Mucosa of rectum (tissue), 2 donors: ENCODE data around the gene OR2A2.

Experiments used
- H3K27ac ChIP-seq, 2 donors: one replicate each; pipeline ENCODE4 v1.7.0; 2013; ENCODE audit warnings: inconsistent platforms in 2 of 2, low read depth in 2 of 2, low read length in 2 of 2
- H3K27me3 ChIP-seq, 2 donors: one replicate each; pipeline ENCODE4 v1.7.0; 2013; ENCODE audit warnings: low read length in 2 of 2; ENCODE audit not compliant: control insufficient read depth in 2 of 2, insufficient read depth in 2 of 2
- H3K36me3 ChIP-seq, 2 donors: one replicate each; pipeline ENCODE4 v1.7.0; 2013; ENCODE audit warnings: low read length in 2 of 2; ENCODE audit not compliant: control insufficient read depth in 2 of 2, insufficient read depth in 2 of 2
- H3K4me1 ChIP-seq, 2 donors: one replicate each; pipeline ENCODE4 v1.7.0; 2013; ENCODE audit warnings: low read length in 2 of 2, mild to moderate bottlenecking in 1 of 2; ENCODE audit not compliant: control insufficient read depth in 2 of 2, insufficient read depth in 2 of 2
- H3K4me3 ChIP-seq, 2 donors: one replicate each; pipeline ENCODE4 v1.7.0; 2013; ENCODE audit warnings: low read length in 2 of 2
- H3K9ac ChIP-seq, 2 donors: one replicate each; pipeline ENCODE4 v1.7.0; 2013; ENCODE audit warnings: low read length in 2 of 2, low read depth in 1 of 2, mild to moderate bottlenecking in 1 of 2
- H3K9me3 ChIP-seq, 2 donors: one replicate each; pipeline ENCODE4 v1.7.0; 2013; ENCODE audit warnings: low read length in 2 of 2; ENCODE audit not compliant: control insufficient read depth in 2 of 2
- donor health status: healthy.
- donor health status: Normal muscosa, but diverticular disease.

Gene OR2A2

GRCh38 chr7:144134116-144134515 lies 24.7 kb downstream of the OR2A2 start:
- Histone ChIP-seq H3K27ac (no peak overlapping the region), H3K27me3 (no peaks in the 10 kb centered on the region), H3K9me3 (no peaks in the 10 kb centered on the region), H3K4me1 (no peaks in the 10 kb centered on the region), H3K9ac (no peak overlapping the region), H3K4me3 (no peak overlapping the region), H3K36me3 (no peaks in the 10 kb centered on the region)

- Histone ChIP-seq H3K36me3 (no peaks in the 10 kb centered on the region), H3K27me3 (no peaks in the 10 kb centered on the region), H3K4me3 (no peak overlapping the region), H3K9ac (no peak overlapping the region), H3K27ac (no peak overlapping the region), H3K4me1 (no peaks in the 10 kb centered on the region), H3K9me3 (no peaks in the 10 kb centered on the region)
Measured at GRCh38 chr7:144137501-144137900, 28.1 kb downstream of the OR2A2 start.

- Histone ChIP-seq H3K36me3 (no peaks in the 10 kb centered on the region), H3K4me1 (no peaks in the 10 kb centered on the region), H3K9ac (no peak overlapping the region), H3K27ac (no peak overlapping the region), H3K27me3 (no peaks in the 10 kb centered on the region), H3K9me3 (peaks cover 0 to 3% of the 10 kb centered on the region in 2 donors), H3K4me3 (no peak overlapping the region)
Measured at GRCh38 chr7:144142187-144142586, 32.8 kb downstream of the OR2A2 start.

GRCh38 chr7:144144426-144144825 lies 35.0 kb downstream of the OR2A2 start:
- H3K9me3 ChIP-seq = peaks cover 5 to 10% of the 10 kb centered on the region in 2 donors
- H3K4me3 ChIP-seq = no peak overlapping the region
- H3K36me3 ChIP-seq = no peaks in the 10 kb centered on the region
- no peak overlapping the region for H3K9ac ChIP-seq
- H3K27ac ChIP-seq = no peak overlapping the region
- H3K4me1 ChIP-seq = no peaks in the 10 kb centered on the region
- no peaks in the 10 kb centered on the region for H3K27me3 ChIP-seq

GRCh38 chr7:144148224-144148827 lies 38.9 kb downstream of the OR2A2 start:
- peaks cover 5 to 10% of the 10 kb centered on the region in 2 donors for H3K9me3 ChIP-seq
- no peaks in the 10 kb centered on the region for H3K36me3 ChIP-seq
- H3K4me1 ChIP-seq = no peaks in the 10 kb centered on the region
- no peak overlapping the region for H3K4me3 ChIP-seq
- no peaks in the 10 kb centered on the region for H3K27me3 ChIP-seq
- no peak overlapping the region for H3K9ac ChIP-seq
- no peak overlapping the region for H3K27ac ChIP-seq

- Histone ChIP-seq H3K4me3 (no peak overlapping the region), H3K9me3 (no peaks in the 10 kb centered on the region), H3K9ac (no peak overlapping the region), H3K36me3 (no peaks in the 10 kb centered on the region), H3K27me3 (no peaks in the 10 kb centered on the region), H3K4me1 (no peaks in the 10 kb centered on the region), H3K27ac (no peak overlapping the region)
Measured at GRCh38 chr7:144158861-144159260, 49.5 kb downstream of the OR2A2 start.
